CD14-positive monocyte (primary cell): ENCODE results near the gene RALY. TPM values are rescaled to one million over a fixed set of nuclear protein-coding genes. Genes with fewer than 3 reads are reported as not detected.

Experiments
- DNase-seq, 3 donors: peaks; one replicate each; pipeline ENCODE4 v3.0.0-alpha.2; 2011 to 2022
- H2AFZ ChIP-seq: 2 replicates; pipeline ENCODE4 v1.6.0; 2012; ENCODE audit warnings: mild to moderate bottlenecking, low read depth, low read length, inconsistent platforms; ENCODE audit not compliant: insufficient read depth, poor library complexity, severe bottlenecking
- H3K27ac ChIP-seq, 2 donors: 1 replicate in 1 of 2; 2 replicates in 1 of 2; pipeline ENCODE4 v1.5.1; 2012 to 2013; ENCODE audit warnings: low read length in 2 of 2, control low read depth in 1 of 2, inconsistent platforms in 1 of 2, low read depth in 1 of 2, mild to moderate bottlenecking in 1 of 2
- H3K27me3 ChIP-seq, 2 donors: one replicate each; pipeline versions ENCODE4 v1.6.0 to v1.6.1; 2011 to 2013; ENCODE audit warnings: low read length in 2 of 2; ENCODE audit not compliant: control insufficient read depth in 2 of 2, insufficient read depth in 2 of 2
- H3K36me3 ChIP-seq, 2 donors: replicated peaks in 1 of 2; 1 replicate in 1 of 2; 2 replicates in 1 of 2; pipeline versions ENCODE4 v1.5.1 to v1.6.1; 2012 to 2013; ENCODE audit warnings: low read length in 2 of 2, control low read depth in 1 of 2, inconsistent platforms in 1 of 2, mild to moderate bottlenecking in 1 of 2; ENCODE audit not compliant: insufficient read depth in 2 of 2, control insufficient read depth in 1 of 2
- H3K4me1 ChIP-seq, 2 donors: 1 replicate in 1 of 2; 2 replicates in 1 of 2; pipeline versions ENCODE4 v1.5.1 to v1.6.1; 2012 to 2013; ENCODE audit warnings: low read length in 2 of 2, control low read depth in 1 of 2, inconsistent platforms in 1 of 2, mild to moderate bottlenecking in 1 of 2, moderate library complexity in 1 of 2; ENCODE audit not compliant: insufficient read depth in 2 of 2, control insufficient read depth in 1 of 2
- H3K4me2 ChIP-seq: replicated peaks from 2 replicates; pipeline ENCODE3; 2012; ENCODE audit warnings: low read length, moderate library complexity, mild to moderate bottlenecking; ENCODE audit not compliant: poor library complexity, severe bottlenecking; ENCODE audit errors: extremely low read depth
- H3K4me3 ChIP-seq, 3 experiments: fragments of 200-600 bp in 1 of 3; sonication (generic) in 1 of 3; replicated peaks in 1 of 3; 1 replicate in 2 of 3; 2 replicates in 1 of 3; pipeline ENCODE4 v1.5.1; 2011 to 2013; ENCODE audit warnings: low read length in 3 of 3, mild to moderate bottlenecking in 3 of 3, control low read depth in 2 of 3, low read depth in 2 of 3, inconsistent platforms in 1 of 3, moderate library complexity in 1 of 3
- H3K79me2 ChIP-seq: 2 replicates; pipeline ENCODE4 v1.6.0; 2012; ENCODE audit warnings: mild to moderate bottlenecking, control low read depth, inconsistent platforms, low read length, moderate library complexity; ENCODE audit not compliant: insufficient read depth
- H3K9ac ChIP-seq: 2 replicates; pipeline ENCODE4 v1.6.0; 2017; ENCODE audit warnings: low read length, mild to moderate bottlenecking; ENCODE audit not compliant: insufficient read depth, poor library complexity, severe bottlenecking
- H3K9me3 ChIP-seq, 2 donors: replicated peaks in 1 of 2; 1 replicate in 1 of 2; 2 replicates in 1 of 2; pipeline versions ENCODE4 v1.5.1 to v1.6.1; 2012 to 2013; ENCODE audit warnings: low read length in 2 of 2, control low read depth in 1 of 2; ENCODE audit not compliant: control insufficient read depth in 1 of 2, insufficient read depth in 1 of 2
- H4K20me1 ChIP-seq: 2 replicates; pipeline ENCODE4 v1.6.0; 2012; ENCODE audit warnings: mild to moderate bottlenecking, low read length, control low read depth, moderate library complexity; ENCODE audit not compliant: insufficient read depth
- H3K27ac Mint-ChIP-seq, 7 donors: one replicate each; pipeline ENCODE4 v1.8.0; 2020; ENCODE audit warnings: mild to moderate bottlenecking in 7 of 7, mixed read lengths in 7 of 7, moderate library complexity in 6 of 7, inconsistent platforms in 2 of 7
- H3K27me3 Mint-ChIP-seq, 3 donors: one replicate each; pipeline ENCODE4 v1.8.0; 2021 to 2022; ENCODE audit warnings: low read depth in 3 of 3, mild to moderate bottlenecking in 3 of 3, mixed read lengths in 3 of 3, moderate library complexity in 3 of 3, inconsistent platforms in 1 of 3
- H3K36me3 Mint-ChIP-seq, 2 donors: one replicate each; pipeline ENCODE4 v1.8.0; 2020; ENCODE audit warnings: mixed read lengths in 2 of 2, inconsistent platforms in 1 of 2, mild to moderate bottlenecking in 1 of 2
- H3K4me1 Mint-ChIP-seq: one replicate; pipeline ENCODE4 v1.8.0; 2020; ENCODE audit warnings: mild to moderate bottlenecking, mixed read lengths
- H3K4me3 Mint-ChIP-seq, 2 donors: one replicate each; pipeline ENCODE4 v1.8.0; 2020; ENCODE audit warnings: mild to moderate bottlenecking in 2 of 2, mixed read lengths in 2 of 2, moderate library complexity in 1 of 2
- H3K9me3 Mint-ChIP-seq, 7 donors: one replicate each; pipeline ENCODE4 v1.8.0; 2020 to 2022; ENCODE audit warnings: mixed read lengths in 7 of 7, mild to moderate bottlenecking in 6 of 7, moderate library complexity in 6 of 7, inconsistent platforms in 2 of 7
- CTCF ChIP-seq: fragments of 200-600 bp; IDR thresholded peaks from one replicate; pipeline ENCODE4 v1.8.0; 2022; ENCODE audit warnings: antibody characterized with exemption, mild to moderate bottlenecking
- WGBS: methylation state at CpG from one replicate; pipeline ENCODE4 v1.1.5; 2013; ENCODE audit warnings: missing lambda C conversion rate; ENCODE audit not compliant: insufficient coverage; 5-methylcytosine and 5-hydroxymethylcytosine counted together
- intact Hi-C, 2 donors: fragments of 100-400 bp; cut with micrococcal nuclease; formaldehyde crosslinking; loops; one replicate each; pipeline versions ENCODE4 v1.15.0 to v1.15.1; 2023
- polyA plus RNA-seq, 3 donors: library from polyadenylated mRNA; depleted of rRNA in 1 of 3; unstranded in 2 of 3; stranded (reverse) in 1 of 3; fragments of 300-500 nt in 2 of 3; fragments of >200 nt in 1 of 3; fragmentation: Illumina TruSeq in 2 of 3; gene quantifications; 1 replicate in 2 of 3; 2 replicates in 1 of 3; pipeline ENCODE4 v1.2.3, GENCODE V29; 2012 to 2021

RALY gene
- polyA plus RNA-seq, 3 donors = 88.4 to 154 (median 152) TPM

GRCh38 chr20:33969563-33969962, 24.1 kb upstream of the RALY start:
- no peaks in the 10 kb centered on the region for H3K36me3 ChIP-seq
- intact Hi-C loops = no loop called here
- H3K27ac ChIP-seq = no peak overlapping the region
- Mint-ChIP-seq H3K36me3 (no peaks in the 10 kb centered on the region), H3K4me3 (no peak overlapping the region), H3K27me3 (no peaks in the 10 kb centered on the region), H3K4me1 (peaks cover 3% of the 10 kb centered on the region), H3K9me3 (peaks cover 0 to 12% (median 0%) of the 10 kb centered on the region in 7 donors), H3K27ac (no peak overlapping the region)
- H3K4me3 ChIP-seq = no peak overlapping the region
- H3K9ac ChIP-seq = no peak overlapping the region
- no CpG with 5 or more reads among the region's 4 CpGs for WGBS
- no peaks in the 10 kb centered on the region for H3K79me2 ChIP-seq
- H2AFZ ChIP-seq = no peak overlapping the region
- H3K4me1 ChIP-seq = peaks cover 0 to under 1% of the 10 kb centered on the region in 2 donors
- TF ChIP-seq CTCF = no peak
- no peaks in the 10 kb centered on the region for H4K20me1 ChIP-seq
- peaks cover 0 to 6% of the 10 kb centered on the region in 2 donors for H3K9me3 ChIP-seq
- no peak for DNase-seq
- no peaks in the 10 kb centered on the region for H3K27me3 ChIP-seq
- no peak overlapping the region for H3K4me2 ChIP-seq

- Mint-ChIP-seq H3K27ac (no peak overlapping the region), H3K4me3 (no peak overlapping the region), H3K36me3 (no peaks in the 10 kb centered on the region), H3K27me3 (no peaks in the 10 kb centered on the region), H3K9me3 (peaks cover 0 to 12% (median 0%) of the 10 kb centered on the region in 7 donors), H3K4me1 (peaks cover 3% of the 10 kb centered on the region)
- no peak overlapping the region for H3K27ac ChIP-seq
- H2AFZ ChIP-seq = no peak overlapping the region
- H3K4me1 ChIP-seq = no peaks in the 10 kb centered on the region
- H4K20me1 ChIP-seq = no peaks in the 10 kb centered on the region
- H3K9ac ChIP-seq = no peak overlapping the region
- H3K9me3 ChIP-seq = peaks cover 0 to 6% of the 10 kb centered on the region in 2 donors
- H3K4me3 ChIP-seq = no peak overlapping the region
- H3K79me2 ChIP-seq = no peaks in the 10 kb centered on the region
- no peak overlapping the region for H3K4me2 ChIP-seq
- TF ChIP-seq CTCF = no peak
- no peaks in the 10 kb centered on the region for H3K36me3 ChIP-seq
- intact Hi-C loops = no loop called here
- no peaks in the 10 kb centered on the region for H3K27me3 ChIP-seq
- no CpG with 5 or more reads among the region's 2 CpGs for WGBS
- DNase-seq = no peak
These were observed 23.5 kb upstream of the RALY start for GRCh38 chr20:33970229-33970628.
